HG02840 (cell line): ENCODE measurements around the gene PPP1R1C.

Experiments used
- ATAC-seq: cut with Tn5 transposase; IDR thresholded peaks from one replicate; pipeline ENCODE4 v1.9.1; 2021; ENCODE audit warnings: mild to moderate bottlenecking, moderate library complexity, moderate number of reproducible peaks; ENCODE audit not compliant: unreplicated experiment, low FRiP score

PPP1R1C gene

DNA sequence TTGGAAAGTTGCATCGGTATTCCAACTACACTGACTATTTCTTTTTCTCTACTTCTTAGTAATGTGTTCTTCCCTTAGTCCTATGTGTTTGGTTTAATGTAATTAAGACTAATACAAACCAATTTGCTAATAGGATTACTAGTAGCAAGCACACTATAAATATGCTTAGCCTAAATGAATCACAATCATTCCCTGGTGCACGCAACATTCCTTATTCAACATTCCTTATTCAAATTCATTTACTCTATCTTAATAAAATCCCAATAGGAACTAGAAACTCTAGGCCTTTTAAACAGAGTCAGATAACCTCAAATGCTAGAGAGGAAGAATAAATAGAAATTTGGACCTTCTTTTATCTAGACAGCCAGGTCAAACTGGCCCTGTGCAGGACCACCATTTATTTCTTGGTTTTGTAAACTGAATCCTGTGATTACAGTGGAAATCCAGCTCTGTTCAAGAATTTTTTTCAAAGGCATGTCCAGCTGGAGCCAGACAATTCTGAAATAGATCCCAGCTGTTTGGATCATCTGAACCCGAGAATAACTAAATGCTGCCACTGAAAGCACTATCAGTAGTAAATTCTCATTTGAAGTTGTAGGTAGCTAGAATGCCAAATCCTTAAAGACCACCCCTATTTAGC lies 103.1 kb downstream of the PPP1R1C start:
- no peak for ATAC-seq

DNA sequence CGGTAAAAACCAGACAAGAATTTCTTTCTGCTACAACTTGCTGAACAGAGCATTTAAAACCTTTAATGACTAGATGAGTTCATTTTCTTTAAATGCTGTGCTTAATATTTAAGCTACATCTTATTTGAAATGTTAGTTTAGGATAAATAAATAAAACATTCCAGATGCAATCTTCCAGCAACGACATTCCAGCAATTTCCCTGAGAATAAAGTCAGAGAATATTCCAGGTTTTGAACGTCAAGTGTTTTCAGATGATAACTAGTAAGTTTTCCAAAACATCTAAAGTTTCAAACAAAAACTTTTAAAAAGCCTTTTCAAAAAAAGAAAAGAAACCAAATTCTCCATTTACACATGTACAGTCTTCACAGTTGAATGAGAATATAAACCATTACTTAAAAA lies 104.8 kb downstream of the PPP1R1C start:
- ATAC-seq, result no peak

DNA sequence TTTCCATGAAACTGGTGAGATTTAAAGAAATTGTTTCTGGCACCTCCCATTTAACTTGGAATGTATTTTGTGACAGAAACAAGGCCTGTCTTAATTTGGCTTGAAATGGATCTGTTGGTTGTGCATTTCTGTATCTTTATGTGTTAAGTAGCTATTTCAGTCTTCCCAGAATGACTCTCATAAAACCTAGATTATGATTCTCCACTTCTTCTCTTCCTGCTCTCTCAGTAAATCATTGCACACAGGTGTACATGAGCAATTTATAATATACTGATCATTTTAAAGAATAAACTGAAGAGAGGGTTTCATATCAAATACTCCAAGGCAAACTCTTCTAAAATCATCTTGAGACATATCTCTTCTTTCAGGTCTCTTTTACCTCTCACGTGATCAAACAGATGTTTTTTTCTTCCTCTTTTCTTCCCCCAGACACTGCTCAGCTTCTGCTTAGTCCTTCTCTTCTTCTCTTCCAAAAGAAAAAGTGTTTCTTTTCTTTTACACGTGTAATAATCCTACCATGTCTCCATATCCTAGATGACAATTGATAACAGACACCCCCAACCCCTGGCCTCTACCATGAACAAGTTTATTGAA lies 112.0 kb downstream of the PPP1R1C start:
- no peak for ATAC-seq

DNA sequence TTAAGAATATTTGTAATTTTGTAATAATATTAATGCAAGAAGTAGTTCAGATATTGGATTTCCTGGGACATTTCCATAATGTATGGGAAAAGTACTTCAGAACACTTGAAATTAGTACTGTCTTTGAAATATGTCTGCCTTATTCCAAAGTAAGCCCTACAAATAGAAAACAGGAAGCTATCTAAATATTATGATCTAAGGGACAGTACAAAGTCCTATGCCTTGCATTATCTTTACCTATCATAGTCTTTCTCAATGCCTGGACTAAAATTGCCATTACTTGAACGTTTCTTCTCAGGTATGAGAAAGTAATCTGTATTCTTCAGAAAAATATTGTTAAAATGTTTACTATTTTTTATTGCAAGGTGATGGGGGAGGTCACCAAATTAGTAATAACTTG lies 113.0 kb downstream of the PPP1R1C start:
- ATAC-seq, result no peak

DNA sequence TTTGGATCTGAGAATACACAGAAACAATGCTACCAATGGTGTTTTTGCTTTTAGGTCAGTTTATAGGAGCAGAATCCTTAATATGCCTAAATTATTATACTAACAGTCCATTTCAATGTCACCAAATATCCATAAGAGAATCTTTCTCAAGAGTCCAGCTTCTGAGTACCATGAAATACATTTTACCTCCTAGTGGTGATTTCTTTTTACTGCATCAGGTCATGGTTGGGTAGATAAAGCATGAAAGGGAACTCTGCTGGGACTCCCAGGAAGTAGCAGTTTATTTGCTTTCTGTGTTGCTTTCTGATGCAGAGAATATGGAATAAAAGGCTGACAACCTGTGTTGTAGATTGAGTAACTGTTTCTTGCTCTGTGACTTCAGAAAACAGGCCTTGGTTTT lies 115.6 kb downstream of the PPP1R1C start:
- ATAC-seq, result no peak

DNA sequence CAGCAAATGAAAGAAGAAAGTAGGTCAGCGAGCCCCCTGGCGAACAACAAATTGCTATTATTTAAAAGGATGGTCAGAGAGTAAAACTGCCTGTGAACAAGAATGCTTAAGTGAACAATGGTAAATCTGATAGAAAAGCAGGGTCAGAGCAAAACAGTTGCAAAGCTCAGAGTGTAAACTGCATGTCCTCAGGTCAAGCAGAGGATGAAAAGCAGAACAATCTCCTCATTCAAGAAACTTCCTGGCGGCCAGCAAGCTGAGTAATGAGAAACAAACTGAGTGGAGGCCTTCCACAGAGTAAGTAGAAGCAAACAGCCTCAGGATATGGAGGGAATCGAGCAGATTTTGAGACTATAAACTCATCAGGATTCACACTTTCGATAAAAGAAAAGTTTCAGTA lies 117.9 kb downstream of the PPP1R1C start:
- no peak for ATAC-seq

- ATAC-seq, result no peak
These were observed 124.7 kb downstream of the PPP1R1C start for GRCh38 chr2:182110347-182110746.

- ATAC-seq, result no peak
These were observed 127.7 kb downstream of the PPP1R1C start for GRCh38 chr2:182113334-182113733.

- no peak for ATAC-seq
These were observed 129.6 kb downstream of the PPP1R1C start for GRCh38 chr2:182115258-182115657.

GRCh38 chr2:182116774-182117173 lies 131.1 kb downstream of the PPP1R1C start:
- no peak for ATAC-seq

DNA sequence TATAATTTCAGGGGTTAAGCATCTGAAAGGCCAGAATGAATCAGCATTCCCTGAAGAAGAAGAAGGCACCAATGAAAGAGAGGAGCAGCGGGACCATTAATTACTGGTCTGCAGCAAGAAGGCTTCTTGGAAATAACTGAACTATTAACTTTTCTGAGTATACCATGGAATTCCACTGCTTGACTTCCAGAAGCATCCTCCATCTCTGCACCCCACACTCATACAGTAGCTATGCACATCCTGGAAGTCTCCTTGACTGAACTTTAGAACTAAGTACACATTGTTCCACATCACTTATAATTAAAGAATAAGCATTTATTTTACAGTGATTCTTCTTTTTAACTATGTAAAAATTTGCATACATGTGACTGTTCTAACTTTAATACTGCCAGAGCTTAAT lies 131.5 kb downstream of the PPP1R1C start:
- ATAC-seq, result no peak

DNA sequence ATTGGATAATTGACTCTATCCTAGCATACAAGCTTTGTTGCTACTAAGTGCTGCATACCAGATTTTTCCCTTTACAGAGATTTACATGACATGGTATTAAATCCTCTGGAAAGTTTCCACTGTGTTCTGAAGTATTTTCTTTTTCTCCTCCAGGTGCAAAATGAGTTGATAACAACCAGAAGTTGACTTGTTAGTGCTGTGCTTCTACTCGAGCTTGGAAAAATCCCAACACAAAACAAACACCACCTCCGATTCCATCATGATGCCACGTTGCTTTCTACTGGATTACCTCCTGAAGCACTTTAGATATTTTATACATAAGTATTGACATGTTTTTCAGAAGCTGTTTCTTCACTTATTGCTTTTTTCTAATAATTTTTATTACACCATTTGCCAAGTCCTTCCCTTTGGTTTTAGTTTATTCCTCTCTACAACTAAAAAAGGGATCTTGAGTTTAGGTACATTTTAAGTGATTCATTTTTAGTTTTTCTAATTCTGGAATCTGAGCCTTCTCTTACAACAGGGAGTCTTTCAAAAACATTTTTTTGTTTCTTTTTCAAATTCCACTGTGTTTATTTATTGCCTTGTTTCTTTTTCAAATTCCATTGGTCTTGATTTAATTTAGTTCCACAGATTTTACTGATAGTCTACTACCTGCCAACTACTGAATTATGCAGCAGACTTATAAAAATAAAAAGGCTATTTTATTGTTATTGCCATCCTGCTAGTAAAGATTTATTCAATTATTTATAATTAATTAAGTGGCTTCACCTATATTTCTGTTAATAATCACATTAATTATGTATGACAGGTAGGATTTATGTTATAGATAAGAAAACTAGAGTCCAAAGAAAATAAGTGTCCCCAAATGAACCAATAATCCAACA lies 143.4 kb downstream of the PPP1R1C start:
- no peak for ATAC-seq

DNA sequence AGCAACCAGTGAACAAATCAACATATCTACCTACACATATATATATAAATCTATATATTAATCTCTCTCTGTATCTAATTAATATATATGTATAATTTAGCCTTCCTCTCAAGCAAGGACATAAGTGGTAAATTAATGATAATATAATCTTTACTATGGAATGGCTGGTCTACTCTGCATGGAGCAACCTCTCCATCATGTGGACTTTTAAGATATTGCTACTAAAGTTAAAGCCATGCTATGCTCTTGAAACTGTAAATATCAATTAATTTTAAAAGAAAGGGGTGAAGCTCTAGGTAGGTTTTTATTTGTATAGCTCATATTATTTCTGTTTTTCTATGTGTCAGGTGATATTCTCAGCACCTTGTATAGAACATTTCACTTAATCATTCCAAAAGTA lies 147.0 kb downstream of the PPP1R1C start:
- no peak for ATAC-seq

DNA sequence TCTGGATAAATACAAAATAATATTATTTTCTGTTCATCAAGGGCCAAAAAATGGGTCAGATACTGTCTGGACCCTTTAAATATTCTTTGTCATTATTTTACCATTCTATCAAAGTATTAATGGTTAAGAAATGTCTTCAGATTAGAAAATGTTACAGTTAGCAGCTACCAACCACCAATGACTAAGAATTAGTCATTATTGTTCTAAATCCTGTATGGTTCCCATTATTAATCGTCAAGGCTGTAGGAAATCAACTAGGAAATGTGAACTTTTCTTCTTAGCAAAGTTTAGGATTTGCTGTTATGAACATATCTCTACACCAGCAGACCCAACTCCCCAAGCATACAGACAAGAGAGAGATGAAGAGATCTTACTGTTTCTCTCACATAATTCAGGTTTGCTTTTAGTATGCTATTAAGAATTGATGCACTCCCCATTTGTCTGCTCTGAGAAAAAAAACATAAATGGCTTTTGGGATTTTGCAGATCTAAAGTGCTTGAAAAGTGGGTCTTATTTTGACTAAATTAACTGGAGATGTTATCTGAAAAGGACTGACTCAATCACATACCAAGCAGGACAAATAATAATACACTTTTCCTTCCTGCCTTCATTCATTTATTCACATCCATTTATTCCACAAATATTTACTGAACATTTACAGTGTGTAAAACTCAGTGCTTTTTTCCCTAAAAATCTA lies 147.7 kb downstream of the PPP1R1C start:
- no peak for ATAC-seq

- no peak for ATAC-seq
These were observed 148.5 kb downstream of the PPP1R1C start for GRCh38 chr2:182134201-182134600.

DNA sequence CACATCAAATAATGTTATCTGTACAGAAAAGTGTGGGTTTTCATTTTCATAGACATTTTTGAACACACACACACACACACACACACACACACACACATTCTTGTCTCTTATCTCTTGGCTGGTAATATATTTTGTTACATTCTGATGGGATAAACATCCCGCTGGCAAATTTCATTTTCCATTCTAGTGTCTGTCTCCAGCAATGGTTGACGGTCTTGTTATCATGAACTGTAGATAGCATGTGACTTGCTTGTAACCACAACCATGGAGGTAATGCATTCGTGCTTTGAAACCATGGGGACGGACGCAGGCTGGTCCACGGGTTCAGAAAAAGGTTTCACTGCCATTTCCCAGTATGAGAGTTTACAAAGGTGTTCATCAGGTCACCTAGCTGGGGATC lies 156.4 kb downstream of the PPP1R1C start:
- no peak for ATAC-seq

- no peak for ATAC-seq
These were observed 158.6 kb downstream of the PPP1R1C start for GRCh38 chr2:182144041-182144775.

DNA sequence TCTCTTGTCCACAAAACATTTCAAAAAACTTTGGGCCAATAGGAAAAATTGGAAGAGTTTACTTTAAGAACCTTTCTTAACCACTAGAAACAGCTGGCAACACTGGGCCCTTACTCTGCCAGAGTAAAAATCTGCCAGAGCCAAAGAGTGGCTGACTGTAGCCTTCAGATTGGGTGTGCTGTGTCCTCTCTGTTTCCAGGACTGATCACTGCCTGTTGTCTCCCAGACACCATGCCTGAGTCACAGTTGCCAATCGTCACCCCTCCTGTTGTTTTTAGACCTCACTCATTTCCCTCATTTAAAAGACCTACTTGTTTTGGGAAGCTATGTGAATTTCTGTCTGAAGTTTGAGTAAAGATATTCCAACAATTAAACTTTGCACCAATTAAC lies 159.1 kb downstream of the PPP1R1C start:
- ATAC-seq, result no peak

DNA sequence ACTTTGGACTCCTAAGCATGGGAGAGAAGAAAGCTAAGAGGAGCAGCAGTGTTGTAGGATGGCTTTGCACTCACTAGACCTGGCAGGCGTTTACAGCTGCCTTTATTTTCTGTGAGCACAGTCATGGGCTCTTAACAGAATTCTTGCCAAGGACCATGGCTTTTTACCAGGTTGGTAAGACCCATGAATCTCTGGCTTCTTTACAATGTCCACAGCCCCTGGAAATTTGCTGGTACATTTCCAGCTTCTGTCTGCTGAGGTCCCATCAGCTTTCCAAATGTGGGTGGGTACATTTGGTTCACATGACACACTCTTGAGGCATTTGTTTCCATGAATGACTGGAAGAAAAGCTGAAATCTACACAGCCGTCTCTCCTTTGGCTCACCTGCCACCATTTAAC lies 162.7 kb downstream of the PPP1R1C start:
- no peak for ATAC-seq

- no peak for ATAC-seq
These were observed 178.2 kb downstream of the PPP1R1C start for GRCh38 chr2:182163878-182164277.
